IMR-90 (cell line): ENCODE measurements around the gene C5orf58. TPM values are rescaled to one million over a fixed set of nuclear protein-coding genes. Genes with fewer than 3 reads are reported as not detected.

Source experiments
- ATAC-seq: fragments of 200-7000 bp; cut with Tn5 transposase; 2 replicates; pipeline ENCODE4 v1.9.1; 2020; ENCODE audit warnings: low read depth, mild to moderate bottlenecking, moderate library complexity
- BruUV-seq: library from RNA; stranded (reverse); fragments of 400-500 nt; replicated peaks from 2 replicates; lab custom pipeline; 2021; lab: Mats Ljungman, UMichigan
- CTCF ChIA-PET: fragments of 300-600 bp; formaldehyde crosslinking; extraction: SDS; loops from one replicate; lab custom pipeline; 2021; ENCODE audit warnings: antibody characterized with exemption; lab: Yijun Ruan, JAX
- POLR2A ChIA-PET: fragments of 300-600 bp; sonication (Branson Sonifier 250); formaldehyde crosslinking; loops from one replicate; lab custom pipeline; 2022; ENCODE audit warnings: antibody characterized with exemption; ENCODE audit not compliant: unreplicated experiment; lab: Charles Lee
- DNase-seq: peaks from one replicate; pipeline ENCODE4 v3.0.0; 2013
- H2AFZ ChIP-seq: replicated peaks from 2 replicates; pipeline ENCODE3; 2013; ENCODE audit warnings: low read length, mild to moderate bottlenecking; ENCODE audit not compliant: poor library complexity
- H2AK5ac ChIP-seq: 2 replicates; pipeline ENCODE4 v1.6.1; 2013; ENCODE audit warnings: low read depth, low read length, inconsistent platforms
- H2AK9ac ChIP-seq: replicated peaks from 2 replicates; pipeline ENCODE3; 2013; ENCODE audit warnings: mild to moderate bottlenecking, low read depth, low read length, moderate library complexity; ENCODE audit not compliant: poor library complexity
- H2BK120ac ChIP-seq: 2 replicates; pipeline ENCODE4 v1.6.1; 2013; ENCODE audit warnings: low read depth, low read length, inconsistent platforms
- H2BK15ac ChIP-seq: 3 replicates; pipeline ENCODE4 v1.6.1; 2013; ENCODE audit warnings: low read depth, low read length, inconsistent platforms
- H2BK20ac ChIP-seq: 2 replicates; pipeline ENCODE4 v1.6.1; 2013; ENCODE audit warnings: low read depth, mild to moderate bottlenecking, inconsistent platforms, low read length, moderate library complexity
- H2BK5ac ChIP-seq: 2 replicates; pipeline ENCODE4 v1.6.1; 2013; ENCODE audit warnings: mild to moderate bottlenecking, low read depth, low read length, inconsistent platforms; ENCODE audit not compliant: poor library complexity, severe bottlenecking
- H3K14ac ChIP-seq: replicated peaks from 2 replicates; pipeline ENCODE4 v1.6.1; 2013; ENCODE audit warnings: low read depth, low read length, inconsistent platforms
- H3K18ac ChIP-seq: 2 replicates; pipeline ENCODE4 v1.6.1; 2013; ENCODE audit warnings: low read depth, low read length, control low read depth
- H3K23ac ChIP-seq: 2 replicates; pipeline ENCODE4 v1.6.1; 2013; ENCODE audit warnings: low read depth, low read length, inconsistent platforms
- H3K27ac ChIP-seq: 2 replicates; pipeline ENCODE4 v1.5.1; 2013; ENCODE audit warnings: mild to moderate bottlenecking, control low read depth, low read length; ENCODE audit not compliant: insufficient read depth
- H3K27me3 ChIP-seq: 2 replicates; pipeline ENCODE4 v1.6.1; 2013; ENCODE audit warnings: low read length; ENCODE audit not compliant: control insufficient read depth, insufficient read depth
- H3K36me3 ChIP-seq: 2 replicates; pipeline ENCODE4 v1.6.1; 2013; ENCODE audit warnings: low read length, mixed read lengths; ENCODE audit not compliant: control insufficient read depth, insufficient read depth
- H3K4ac ChIP-seq: 2 replicates; pipeline ENCODE4 v1.6.1; 2013; ENCODE audit warnings: low read depth, low read length, inconsistent platforms
- H3K4me1 ChIP-seq: 2 replicates; pipeline ENCODE4 v1.6.1; 2013; ENCODE audit warnings: low read length, mixed read lengths; ENCODE audit not compliant: control insufficient read depth, insufficient read depth
- H3K4me2 ChIP-seq: 2 replicates; pipeline ENCODE4 v1.6.1; 2013; ENCODE audit warnings: low read depth, mild to moderate bottlenecking, control low read depth, low read length, moderate library complexity
- H3K4me3 ChIP-seq: 2 replicates; pipeline ENCODE4 v1.5.1; 2013; ENCODE audit warnings: low read depth, mild to moderate bottlenecking, control low read depth, low read length, moderate library complexity; ENCODE audit not compliant: insufficient read depth
- H3K56ac ChIP-seq: 2 replicates; pipeline ENCODE4 v1.6.1; 2013; ENCODE audit warnings: low read length, inconsistent platforms; ENCODE audit not compliant: insufficient read depth; ENCODE audit errors: extremely low read depth
- H3K79me1 ChIP-seq, 2 experiments: 2 replicates each; pipeline ENCODE4 v1.6.1; 2013; ENCODE audit warnings: low read length in 2 of 2, inconsistent platforms in 1 of 2, low read depth in 1 of 2
- H3K9ac ChIP-seq: 2 replicates; pipeline ENCODE4 v1.6.1; 2013; ENCODE audit warnings: low read depth, low read length, control low read depth
- H3K9me1 ChIP-seq: 2 replicates; pipeline ENCODE4 v1.6.1; 2013; ENCODE audit warnings: low read length, inconsistent platforms; ENCODE audit not compliant: insufficient read depth
- H3K9me3 ChIP-seq: 2 replicates; pipeline ENCODE4 v1.6.1; 2013; ENCODE audit warnings: low read length; ENCODE audit not compliant: control insufficient read depth, insufficient read depth
- H4K20me1 ChIP-seq: 2 replicates; pipeline ENCODE4 v1.6.1; 2013; ENCODE audit warnings: low read length, inconsistent platforms; ENCODE audit not compliant: insufficient read depth
- H4K5ac ChIP-seq: 2 replicates; pipeline ENCODE4 v1.6.1; 2013; ENCODE audit warnings: mild to moderate bottlenecking, low read depth, low read length, control low read depth
- H4K8ac ChIP-seq, 2 experiments: 2 replicates each; pipeline ENCODE4 v1.6.1; 2013; ENCODE audit warnings: low read depth in 2 of 2, low read length in 2 of 2, control low read depth in 1 of 2, inconsistent platforms in 1 of 2
- H4K91ac ChIP-seq: 2 replicates; pipeline ENCODE4 v1.6.1; 2013; ENCODE audit warnings: low read depth, low read length, inconsistent platforms; ENCODE audit not compliant: insufficient read depth
- BHLHE40 ChIP-seq: fragments of 150-350 bp; IDR thresholded peaks from 2 replicates; pipeline ENCODE4 v1.6.1; 2016; ENCODE audit warnings: mild to moderate bottlenecking, low read depth, low read length
- CEBPB ChIP-seq: IDR thresholded peaks from 2 replicates; pipeline ENCODE4 v1.6.1; 2012; ENCODE audit warnings: low read depth, low read length, improper control_type of control experiment
- CHD1 ChIP-seq: IDR thresholded peaks from 2 replicates; pipeline ENCODE4 v1.6.1; 2012; ENCODE audit warnings: low read depth, low read length, improper control_type of control experiment
- CTCF ChIP-seq: conservative IDR thresholded peaks from 2 replicates; pipeline ENCODE4 v1.5.1; 2012; ENCODE audit warnings: mild to moderate bottlenecking, low read depth, low read length, improper control_type of control experiment
- ELK1 ChIP-seq: fragments of 150-350 bp; IDR thresholded peaks from 2 replicates; pipeline ENCODE4 v1.6.1; 2016; ENCODE audit warnings: low read depth, mild to moderate bottlenecking, low read length, moderate library complexity, borderline replicate concordance
- MAFK ChIP-seq: IDR thresholded peaks from 2 replicates; pipeline ENCODE4 v1.6.1; 2012; ENCODE audit warnings: low read depth, low read length, improper control_type of control experiment
- MAZ ChIP-seq: IDR thresholded peaks from 2 replicates; pipeline ENCODE4 v1.6.1; 2012; ENCODE audit warnings: low read depth, mild to moderate bottlenecking, low read length, improper control_type of control experiment, moderate library complexity, borderline replicate concordance
- MXI1 ChIP-seq: IDR thresholded peaks from 2 replicates; pipeline ENCODE4 v1.6.1; 2012; ENCODE audit warnings: low read depth, mild to moderate bottlenecking, low read length, moderate library complexity, borderline replicate concordance
- NFE2L2 ChIP-seq: fragments of 150-350 bp; IDR thresholded peaks from 2 replicates; pipeline ENCODE4 v1.6.1; 2016; ENCODE audit warnings: low read depth, mild to moderate bottlenecking, low read length
- POLR2A ChIP-seq: IDR thresholded peaks from 2 replicates; pipeline ENCODE4 v1.6.1; 2012; ENCODE audit warnings: mild to moderate bottlenecking, low read depth, low read length
- RAD21 ChIP-seq: IDR thresholded peaks from 2 replicates; pipeline ENCODE4 v1.6.1; 2012; ENCODE audit warnings: low read length, improper control_type of control experiment
- RCOR1 ChIP-seq: IDR thresholded peaks from 2 replicates; pipeline ENCODE4 v1.6.1; 2012; ENCODE audit warnings: mild to moderate bottlenecking, low read length, improper control_type of control experiment; ENCODE audit not compliant: insufficient replicate concordance
- SMC3 ChIP-seq: fragments of 150-350 bp; IDR thresholded peaks from 2 replicates; pipeline ENCODE4 v1.6.1; 2016; ENCODE audit warnings: low read depth, mild to moderate bottlenecking, antibody characterized with exemption, low read length, moderate library complexity
- USF2 ChIP-seq: fragments of 150-350 bp; IDR thresholded peaks from 2 replicates; pipeline ENCODE4 v1.6.1; 2017; ENCODE audit warnings: mild to moderate bottlenecking, antibody characterized with exemption, low read length, low read depth
- WGBS, 2 experiments: methylation state at CpG; one replicate each; pipeline versions ENCODE4 v1.1.5 to v1.1.7; 2013; ENCODE audit warnings: missing lambda C conversion rate in 2 of 2; ENCODE audit not compliant: insufficient read length in 1 of 2; ENCODE audit errors: extremely low coverage in 2 of 2; 5-methylcytosine and 5-hydroxymethylcytosine counted together
- dilution Hi-C: fragments of 300-500 bp; cut with HindIII; formaldehyde crosslinking; loops from one replicate; pipeline ENCODE4 v1.14.3; 2018; ENCODE audit warnings: low sequenced_read_pairs; ENCODE audit not compliant: unreplicated experiment
- in situ Hi-C: fragments of 300-500 bp; cut with MboI; formaldehyde crosslinking; loops from 3 replicates; pipeline ENCODE4 v1.14.3; 2019; ENCODE audit warnings: low sequenced_read_pairs, inconsistent platforms, mixed read lengths
- intact Hi-C: fragments of 100-400 bp; cut with micrococcal nuclease; formaldehyde crosslinking; loops from 2 replicates; pipeline ENCODE4 v1.10.0; 2022
- polyA plus RNA-seq, 3 experiments: library from polyadenylated mRNA; depleted of rRNA; stranded (reverse); fragments of >200 nt; gene quantifications; 2 replicates each; pipeline ENCODE4 v1.2.3, GENCODE V29; 2012; ENCODE audit warnings: low replicate concordance in 1 of 3
- total RNA-seq: library from RNA; depleted of rRNA; stranded (reverse); fragments of >200 nt; gene quantifications from 2 replicates; pipeline ENCODE4 v1.2.3, GENCODE V29; 2012

Gene C5orf58
- total and polyA plus RNA-seq, 2 of the 4 experiments (the other 2 are of a cell fraction) = not detected

- Histone ChIP-seq H3K27ac (no peak overlapping the region), H4K91ac (no peak overlapping the region), H3K79me1 (no peaks in the 10 kb centered on the region), H3K23ac (no peak overlapping the region), H2AFZ (no peak overlapping the region), H3K36me3 (no peaks in the 10 kb centered on the region), H3K18ac (no peak overlapping the region), H2BK120ac (no peak overlapping the region), H2BK5ac (no peak overlapping the region), H3K14ac (no peak overlapping the region), H3K4ac (no peak overlapping the region), H4K8ac (no peak overlapping the region), H3K56ac (no peak overlapping the region), H2AK5ac (no peak overlapping the region), H3K27me3 (no peaks in the 10 kb centered on the region), H3K4me2 (no peak overlapping the region), H3K9ac (no peak overlapping the region), H4K20me1 (no peaks in the 10 kb centered on the region), H3K9me3 (no peaks in the 10 kb centered on the region), H3K9me1 (no peaks in the 10 kb centered on the region), H3K4me1 (no peaks in the 10 kb centered on the region), H2BK15ac (no peak overlapping the region), H2AK9ac (no peak overlapping the region), H4K5ac (no peak overlapping the region), H2BK20ac (no peak overlapping the region), H3K4me3 (no peak overlapping the region)
- ATAC-seq (no peak), DNase-seq (no peak)
- ChIA-PET POLR2A (no interaction called here), CTCF (no interaction called here)
- intact Hi-C loops (no loop called here), dilution Hi-C loops (no loop called here), in situ Hi-C loops (no loop called here)
- no TSS peak for BruUV-seq
- TF ChIP-seq NFE2L2 (no peak), RCOR1 (no peak), MXI1 (no peak), USF2 (no peak), RAD21 (no peak), ELK1 (no peak), SMC3 (no peak), POLR2A (no peak), BHLHE40 (no peak), CHD1 (no peak), CTCF (no peak), MAZ (no peak), CEBPB (no peak), MAFK (no peak)
- WGBS, 2 experiments = 50% methylated on average over 1 of the region's 1 CpG; no CpG with 5 or more reads in 1 of the 2 experiments
Observed at GRCh38 chr5:170218726-170219125, 14.1 kb upstream of the C5orf58 start.
